B cell (primary cell): Measurements from ENCODE around the gene EXOC7. TPM values are rescaled to one million over a fixed set of nuclear protein-coding genes. Genes with fewer than 3 reads are reported as not detected.
A peak's percentile ranks its signal among the peaks of the same experiment; 100 is the strongest.
"Not testable (repeated sequence)": the region's sequence is repeated elsewhere in the genome, so short reads cannot be mapped to it uniquely, and the experiment has no call there.

Experiments used
- ATAC-seq: fragments of 200-7000 bp; cut with Tn5 transposase; one replicate; pipeline ENCODE4 v1.10.0; 2021; ENCODE audit warnings: low read depth, mild to moderate bottlenecking, moderate number of reproducible peaks, moderate library complexity
- CTCF ChIA-PET: fragments of 350-600 bp; sonication (Branson Sonifier 250); formaldehyde crosslinking; loops from one replicate; lab custom pipeline; 2021; ENCODE audit warnings: antibody characterized with exemption, inconsistent platforms; lab: Charles Lee
- POLR2A ChIA-PET: fragments of 350-600 bp; sonication (Branson Sonifier 250); formaldehyde crosslinking; loops from one replicate; lab custom pipeline; 2021; ENCODE audit warnings: antibody characterized with exemption; lab: Charles Lee
- DNase-seq: peaks from one replicate; pipeline ENCODE4 v3.0.0; 2013
- H2AFZ ChIP-seq: 2 replicates; pipeline ENCODE4 v1.6.1; 2012; ENCODE audit warnings: mild to moderate bottlenecking, low read depth, low read length; ENCODE audit not compliant: insufficient read depth, poor library complexity, severe bottlenecking
- H3K27ac ChIP-seq, 2 donors: 1 replicate in 1 of 2; 2 replicates in 1 of 2; pipeline ENCODE4 v1.5.1; 2012 to 2013; ENCODE audit warnings: low read length in 2 of 2, mild to moderate bottlenecking in 2 of 2, moderate library complexity in 1 of 2
- H3K27me3 ChIP-seq, 4 experiments: fragments of 200-600 bp in 1 of 4; sonication (generic) in 1 of 4; replicated peaks in 1 of 4; 1 replicate in 2 of 4; 2 replicates in 2 of 4; pipeline versions ENCODE4 v1.6.1 to v1.7.0; 2013 to 2016; ENCODE audit warnings: low read length in 3 of 4, mild to moderate bottlenecking in 2 of 4, mixed read lengths in 1 of 4, moderate library complexity in 1 of 4; ENCODE audit not compliant: insufficient read depth in 4 of 4, control insufficient read depth in 3 of 4; ENCODE audit errors: control extremely low read depth in 1 of 4
- H3K36me3 ChIP-seq, 2 experiments: replicated peaks in 1 of 2; 1 replicate in 1 of 2; 2 replicates in 1 of 2; pipeline versions ENCODE4 v1.6.1 to v1.7.1; 2013; ENCODE audit warnings: low read length in 1 of 2; ENCODE audit not compliant: insufficient read depth in 2 of 2, control insufficient read depth in 1 of 2; ENCODE audit errors: control extremely low read depth in 1 of 2, extremely low read depth in 1 of 2
- H3K4me1 ChIP-seq, 2 donors: fragments of 200-600 bp in 1 of 2; sonication (generic) in 1 of 2; 1 replicate in 1 of 2; 2 replicates in 1 of 2; pipeline versions ENCODE4 v1.5.1 to v1.6.1; 2013 to 2017; ENCODE audit warnings: low read length in 2 of 2; ENCODE audit not compliant: control insufficient read depth in 2 of 2, insufficient read depth in 2 of 2
- H3K4me2 ChIP-seq: replicated peaks from 2 replicates; pipeline ENCODE3; 2012; ENCODE audit warnings: mild to moderate bottlenecking, low read depth, low read length; ENCODE audit not compliant: poor library complexity, severe bottlenecking
- H3K4me3 ChIP-seq, 5 experiments: fragments of 200-600 bp in 1 of 5; sonication (generic) in 1 of 5; 1 replicate in 3 of 5; 2 replicates in 2 of 5; pipeline versions ENCODE4 v1.5.1 to v1.7.0; 2011 to 2016; ENCODE audit warnings: low read length in 4 of 5, mild to moderate bottlenecking in 4 of 5, low read depth in 2 of 5, control low read depth in 1 of 5, moderate library complexity in 1 of 5; ENCODE audit not compliant: insufficient read depth in 1 of 5; ENCODE audit errors: control extremely low read depth in 1 of 5, extremely low read depth in 1 of 5
- H3K79me2 ChIP-seq: fragments of 200-600 bp; sonication (generic); one replicate; pipeline ENCODE4 v1.6.0; 2016; ENCODE audit warnings: low read length; ENCODE audit not compliant: control insufficient read depth, insufficient read depth
- H3K9ac ChIP-seq: fragments of 200-600 bp; sonication (generic); 2 replicates; pipeline ENCODE4 v1.6.1; 2017; ENCODE audit warnings: mild to moderate bottlenecking, low read length, moderate library complexity
- H3K9me3 ChIP-seq, 3 donors: one replicate each; pipeline versions ENCODE4 v1.6.1 to v1.7.1; 2013; ENCODE audit warnings: low read length in 2 of 3; ENCODE audit not compliant: control insufficient read depth in 2 of 3, insufficient read depth in 1 of 3; ENCODE audit errors: control extremely low read depth in 1 of 3
- H4K20me1 ChIP-seq: 2 replicates; pipeline ENCODE4 v1.6.0; 2012; ENCODE audit warnings: mild to moderate bottlenecking, low read length; ENCODE audit not compliant: insufficient read depth, control insufficient read depth, poor library complexity, severe bottlenecking
- H3K27ac Mint-ChIP-seq: one replicate; pipeline ENCODE4 v1.8.0; 2021; ENCODE audit warnings: mixed read lengths
- H3K27me3 Mint-ChIP-seq: one replicate; pipeline ENCODE4 v1.8.0; 2021; ENCODE audit warnings: mixed read lengths
- H3K4me1 Mint-ChIP-seq: one replicate; pipeline ENCODE4 v1.8.0; 2021; ENCODE audit warnings: mixed read lengths
- H3K4me3 Mint-ChIP-seq: one replicate; pipeline ENCODE4 v1.8.0; 2021; ENCODE audit warnings: mixed read lengths
- H3K9me3 Mint-ChIP-seq: one replicate; pipeline ENCODE4 v1.8.0; 2022; ENCODE audit warnings: mixed read lengths; ENCODE audit not compliant: insufficient read depth
- CTCF ChIP-seq: fragments of 200-600 bp; IDR thresholded peaks from one replicate; pipeline ENCODE4 v1.8.0; 2022; ENCODE audit warnings: antibody characterized with exemption, mild to moderate bottlenecking
- EZH2 ChIP-seq: IDR thresholded peaks from 2 replicates; pipeline ENCODE4 v1.6.1; 2012; ENCODE audit warnings: borderline replicate concordance, low read depth, mild to moderate bottlenecking, moderate library complexity, low read length; ENCODE audit not compliant: insufficient read depth, poor library complexity, severe bottlenecking
- WGBS: methylation state at CpG from one replicate; pipeline ENCODE4 v1.1.5; 2013; ENCODE audit warnings: missing lambda C conversion rate; ENCODE audit not compliant: insufficient coverage; 5-methylcytosine and 5-hydroxymethylcytosine counted together
- intact Hi-C: fragments of 100-400 bp; cut with micrococcal nuclease; formaldehyde crosslinking; loops from one replicate; pipeline ENCODE4 v1.10.0; 2022
- polyA plus RNA-seq: library from polyadenylated mRNA; depleted of rRNA; stranded (reverse); fragments of >200 nt; gene quantifications from 2 replicates; pipeline ENCODE4 v1.2.3, GENCODE V29; 2012
- total RNA-seq, 2 donors: library from RNA; stranded (reverse); fragments of 120-200 nt in 1 of 2; gene quantifications; 1 replicate in 1 of 2; 2 replicates in 1 of 2; pipeline versions ENCODE4 v1.2.3 to v1.2.4, GENCODE V29; 2013 to 2022

The EXOC7 gene
- total and polyA plus RNA-seq, 2 donors (not counting 1 experiment from before 2014, with no cell fraction given): 105 to 194 TPM

GRCh38 chr17:76063875-76064546 lies 39.6 kb downstream of the EXOC7 start:
- DNase-seq: peak; percentile 35
- ChIA-PET CTCF (interaction anchor here (0.7 to 1.9 kb wide), 4 partner anchors 50 to 311 kb away, joined by 3 to 6 read pairs (median 4); no protein-coding TSS in a partner anchor), POLR2A (interaction anchor here (0.6 to 0.7 kb wide), 2 partner anchors 340 to 1001 kb away, joined by 5 to 10 read pairs; no protein-coding TSS in a partner anchor)
- no peak for TF ChIP-seq CTCF
- TF ChIP-seq EZH2: no peak
- Histone ChIP-seq H4K20me1 (peaks cover 14% of the 10 kb centered on the region), H3K79me2 (peaks cover 12% of the 10 kb centered on the region), H3K4me2 (no peak overlapping the region), H3K4me3 (no peak overlapping the region), H3K9ac (no peak overlapping the region), H3K27ac (peak overlapping the region in 1 of 2 donors; percentile 49), H3K4me1 (no peaks in the 10 kb centered on the region), H3K36me3 (peaks cover 2 to 84% of the 10 kb centered on the region in 2 experiments), H2AFZ (no peak overlapping the region), H3K27me3 (no peaks in the 10 kb centered on the region), H3K9me3 (no peaks in the 10 kb centered on the region)
- no peak for ATAC-seq
- Mint-ChIP-seq H3K27ac (peak overlapping the region; percentile 73), H3K4me3 (no peak overlapping the region), H3K4me1 (peaks cover 11% of the 10 kb centered on the region), H3K9me3 (no peaks in the 10 kb centered on the region), H3K27me3 (no peaks in the 10 kb centered on the region)
- WGBS: 75% methylated on average over 15 of the region's 15 CpGs
- intact Hi-C loops: no loop called here

GRCh38 chr17:76058264-76058663 lies 45.3 kb downstream of the EXOC7 start:
- H3K27ac Mint-ChIP-seq, H3K4me1 ChIP-seq, POLR2A ChIA-PET, ATAC-seq, H3K4me1 Mint-ChIP-seq, H3K4me2 ChIP-seq, H3K27me3 ChIP-seq, H3K9me3 ChIP-seq, H3K9me3 Mint-ChIP-seq, H3K4me3 Mint-ChIP-seq, H3K4me3 ChIP-seq, H2AFZ ChIP-seq, H3K9ac ChIP-seq, H4K20me1 ChIP-seq, H3K27ac ChIP-seq, H3K79me2 ChIP-seq, DNase-seq, H3K27me3 Mint-ChIP-seq, intact Hi-C loops: not testable (repeated sequence)
- CTCF ChIA-PET: interaction anchor here (1.4 to 1.7 kb wide), 2 partner anchors 44 to 221 kb away, joined by 3 to 4 read pairs; no protein-coding TSS in a partner anchor
- WGBS: 70% methylated on average over 2 of the region's 6 CpGs
- H3K36me3 ChIP-seq: peaks cover 13 to 79% of the 10 kb centered on the region in 2 experiments
